Neural cell (in vitro differentiated cells): ENCODE measurements around the gene AP5Z1. TPM values are rescaled to one million over a fixed set of nuclear protein-coding genes. Genes with fewer than 3 reads are reported as not detected.

Experiments used
- H2AFZ ChIP-seq: fragments of 200-600, 300-800 bp; sonication (generic), shearing (Covaris generic); 2 replicates; pipeline ENCODE4 v1.6.0; 2014; ENCODE audit warnings: low read depth, mild to moderate bottlenecking, antibody characterized with exemption, low read length, moderate library complexity
- H3F3A ChIP-seq: fragments of 200-600 bp; shearing (Covaris generic); 2 replicates; pipeline ENCODE4 v1.6.1; 2016; ENCODE audit warnings: mild to moderate bottlenecking, moderate library complexity, mixed read lengths, antibody characterized with exemption, low read length; ENCODE audit not compliant: insufficient read depth, poor library complexity, severe bottlenecking
- H3K27ac ChIP-seq: fragments of 200-600, 300-800 bp; sonication (generic), shearing (Covaris generic); 2 replicates; pipeline ENCODE4 v1.5.1; 2014; ENCODE audit warnings: mild to moderate bottlenecking, low read length, moderate library complexity
- H3K27me3 ChIP-seq: fragments of 300-800, 200-600 bp; sonication (generic), shearing (Covaris generic); 2 replicates; pipeline ENCODE4 v1.6.0; 2014; ENCODE audit warnings: mild to moderate bottlenecking, low read depth, low read length, moderate library complexity; ENCODE audit not compliant: insufficient read depth
- H3K36me3 ChIP-seq: fragments of 300-800, 200-600 bp; sonication (generic), shearing (Covaris generic); 2 replicates; pipeline ENCODE4 v1.5.1; 2014; ENCODE audit warnings: mild to moderate bottlenecking, antibody characterized with exemption, low read length, moderate library complexity; ENCODE audit not compliant: insufficient read depth
- H3K4me2 ChIP-seq: fragments of 300-800, 200-600 bp; sonication (generic), shearing (Covaris generic); 2 replicates; pipeline ENCODE4 v1.6.0; 2014; ENCODE audit warnings: mild to moderate bottlenecking, low read length
- H3K4me3 ChIP-seq: fragments of 300-800, 200-600 bp; sonication (generic), shearing (Covaris generic); 2 replicates; pipeline ENCODE4 v1.5.1; 2014; ENCODE audit warnings: mild to moderate bottlenecking, low read length, moderate library complexity
- H3K79me2 ChIP-seq: fragments of 200-600 bp; shearing (Covaris generic); replicated peaks from 2 replicates; pipeline ENCODE4 v1.6.0; 2014; ENCODE audit warnings: mild to moderate bottlenecking, low read length, moderate library complexity; ENCODE audit not compliant: insufficient read depth
- H3K9ac ChIP-seq: fragments of 300-800, 200-600 bp; sonication (generic), shearing (Covaris generic); 2 replicates; pipeline ENCODE4 v1.6.1; 2016; ENCODE audit warnings: mild to moderate bottlenecking, low read length, mixed read lengths
- H3K9me2 ChIP-seq: fragments of 200-600 bp; shearing (Covaris generic); 2 replicates; pipeline ENCODE4 v1.6.1; 2016; ENCODE audit warnings: mild to moderate bottlenecking, low read length, mixed read lengths; ENCODE audit not compliant: insufficient read depth
- H3K9me3 ChIP-seq: fragments of 200-600, 300-800 bp; sonication (generic), shearing (Covaris generic); 2 replicates; pipeline ENCODE4 v1.6.1; 2016; ENCODE audit warnings: mild to moderate bottlenecking, mixed run types, low read length, moderate library complexity, mixed read lengths
- H4K20me1 ChIP-seq: fragments of 200-600 bp; shearing (Covaris generic); 2 replicates; pipeline ENCODE4 v1.6.1; 2016; ENCODE audit warnings: mild to moderate bottlenecking, mixed run types; ENCODE audit not compliant: insufficient read depth
- EP300 ChIP-seq: fragments of 450-650 bp; conservative IDR thresholded peaks from 2 replicates; pipeline ENCODE4 v1.6.1; 2014; ENCODE audit warnings: antibody characterized with exemption, mild to moderate bottlenecking, moderate library complexity; ENCODE audit not compliant: poor library complexity, severe bottlenecking
- EZH2 ChIP-seq: fragments of 200-600, 300-800 bp; shearing (Covaris generic), sonication (generic); IDR thresholded peaks from 2 replicates; pipeline ENCODE4 v1.6.1; 2014; ENCODE audit warnings: antibody characterized with exemption, low read length, borderline replicate concordance, mild to moderate bottlenecking; ENCODE audit not compliant: insufficient read depth, poor library complexity, severe bottlenecking
- MXI1 ChIP-seq: fragments of 450-650 bp; conservative IDR thresholded peaks from 2 replicates; pipeline ENCODE4 v1.6.1; 2014; ENCODE audit warnings: antibody characterized with exemption, mild to moderate bottlenecking; ENCODE audit not compliant: poor library complexity, severe bottlenecking
- POLR2AphosphoS5 ChIP-seq: IDR thresholded peaks from 2 replicates; pipeline ENCODE4 v1.6.1; 2012
- RAD21 ChIP-seq: fragments of 450-650 bp; conservative IDR thresholded peaks from 2 replicates; pipeline ENCODE4 v1.6.1; 2014; ENCODE audit warnings: antibody characterized with exemption, mild to moderate bottlenecking, moderate library complexity
- SMC3 ChIP-seq: fragments of 450-650 bp; conservative IDR thresholded peaks from 2 replicates; pipeline ENCODE4 v1.6.1; 2014; ENCODE audit warnings: antibody characterized with exemption, mild to moderate bottlenecking, moderate library complexity; ENCODE audit not compliant: poor library complexity
- TAF1 ChIP-seq: IDR thresholded peaks from 2 replicates; pipeline ENCODE4 v1.6.1; 2012; ENCODE audit warnings: low read depth
- polyA plus RNA-seq: library from polyadenylated mRNA; depleted of rRNA; stranded (reverse); fragments of >200 nt; gene quantifications from 2 replicates; pipeline ENCODE4 v1.2.3, GENCODE V29; 2014
- TF ChIP-seq, protein P1 (sequence below): IDR thresholded peaks from 2 replicates; pipeline ENCODE4 v1.6.1; 2012; ENCODE audit warnings: borderline replicate concordance
- TF ChIP-seq, protein P2 (sequence below): fragments of 450-650 bp; IDR thresholded peaks from 2 replicates; pipeline ENCODE4 v1.5.1; 2014; ENCODE audit warnings: antibody characterized with exemption, mild to moderate bottlenecking, moderate library complexity; ENCODE audit not compliant: poor library complexity, severe bottlenecking

AP5Z1 gene
- polyA plus RNA-seq, 1 donor from 2014 or later = 36.9 TPM

DNA sequence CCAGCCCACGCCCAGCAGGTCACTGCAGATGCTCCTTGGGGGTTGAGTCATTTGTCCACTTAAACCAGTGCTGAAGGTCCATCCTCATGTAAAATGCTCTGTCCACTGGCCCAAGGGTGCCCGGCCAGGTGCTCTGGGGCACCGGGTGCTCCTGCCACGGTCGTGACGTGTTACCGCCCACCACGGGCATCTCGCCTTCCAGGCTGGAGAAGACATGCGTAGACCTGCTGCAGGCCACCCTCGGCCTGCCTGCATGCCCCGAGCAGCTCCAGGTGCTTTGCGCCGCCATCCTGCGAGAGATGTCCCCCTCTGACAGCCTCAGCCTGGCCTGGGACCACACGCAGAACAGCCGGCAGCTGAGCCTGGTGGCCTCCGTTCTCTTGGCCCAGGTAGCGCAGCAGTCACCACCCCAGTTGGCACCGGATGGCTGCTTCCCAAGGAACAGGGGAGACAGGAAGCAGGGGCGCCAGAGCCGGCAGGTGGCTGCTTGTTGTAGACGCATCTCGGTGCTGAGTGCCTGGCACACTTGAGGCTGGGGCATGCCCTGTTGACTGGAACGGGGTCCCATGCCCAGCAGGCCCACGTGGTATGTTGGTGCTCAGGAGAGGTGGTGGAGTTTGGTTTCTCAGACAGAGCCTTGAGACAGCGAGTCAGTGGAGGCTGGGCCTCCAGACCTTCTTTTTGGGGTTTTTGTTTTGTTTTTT, 6.1 kb downstream of the AP5Z1 start:
- H3K4me3 ChIP-seq = no peak overlapping the region
- TF ChIP-seq, protein P1, sequence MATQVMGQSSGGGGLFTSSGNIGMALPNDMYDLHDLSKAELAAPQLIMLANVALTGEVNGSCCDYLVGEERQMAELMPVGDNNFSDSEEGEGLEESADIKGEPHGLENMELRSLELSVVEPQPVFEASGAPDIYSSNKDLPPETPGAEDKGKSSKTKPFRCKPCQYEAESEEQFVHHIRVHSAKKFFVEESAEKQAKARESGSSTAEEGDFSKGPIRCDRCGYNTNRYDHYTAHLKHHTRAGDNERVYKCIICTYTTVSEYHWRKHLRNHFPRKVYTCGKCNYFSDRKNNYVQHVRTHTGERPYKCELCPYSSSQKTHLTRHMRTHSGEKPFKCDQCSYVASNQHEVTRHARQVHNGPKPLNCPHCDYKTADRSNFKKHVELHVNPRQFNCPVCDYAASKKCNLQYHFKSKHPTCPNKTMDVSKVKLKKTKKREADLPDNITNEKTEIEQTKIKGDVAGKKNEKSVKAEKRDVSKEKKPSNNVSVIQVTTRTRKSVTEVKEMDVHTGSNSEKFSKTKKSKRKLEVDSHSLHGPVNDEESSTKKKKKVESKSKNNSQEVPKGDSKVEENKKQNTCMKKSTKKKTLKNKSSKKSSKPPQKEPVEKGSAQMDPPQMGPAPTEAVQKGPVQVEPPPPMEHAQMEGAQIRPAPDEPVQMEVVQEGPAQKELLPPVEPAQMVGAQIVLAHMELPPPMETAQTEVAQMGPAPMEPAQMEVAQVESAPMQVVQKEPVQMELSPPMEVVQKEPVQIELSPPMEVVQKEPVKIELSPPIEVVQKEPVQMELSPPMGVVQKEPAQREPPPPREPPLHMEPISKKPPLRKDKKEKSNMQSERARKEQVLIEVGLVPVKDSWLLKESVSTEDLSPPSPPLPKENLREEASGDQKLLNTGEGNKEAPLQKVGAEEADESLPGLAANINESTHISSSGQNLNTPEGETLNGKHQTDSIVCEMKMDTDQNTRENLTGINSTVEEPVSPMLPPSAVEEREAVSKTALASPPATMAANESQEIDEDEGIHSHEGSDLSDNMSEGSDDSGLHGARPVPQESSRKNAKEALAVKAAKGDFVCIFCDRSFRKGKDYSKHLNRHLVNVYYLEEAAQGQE = no peak
- TF ChIP-seq EP300 (no peak), SMC3 (no peak), TAF1 (no peak), EZH2 (no peak)
- TF ChIP-seq, protein P2, sequence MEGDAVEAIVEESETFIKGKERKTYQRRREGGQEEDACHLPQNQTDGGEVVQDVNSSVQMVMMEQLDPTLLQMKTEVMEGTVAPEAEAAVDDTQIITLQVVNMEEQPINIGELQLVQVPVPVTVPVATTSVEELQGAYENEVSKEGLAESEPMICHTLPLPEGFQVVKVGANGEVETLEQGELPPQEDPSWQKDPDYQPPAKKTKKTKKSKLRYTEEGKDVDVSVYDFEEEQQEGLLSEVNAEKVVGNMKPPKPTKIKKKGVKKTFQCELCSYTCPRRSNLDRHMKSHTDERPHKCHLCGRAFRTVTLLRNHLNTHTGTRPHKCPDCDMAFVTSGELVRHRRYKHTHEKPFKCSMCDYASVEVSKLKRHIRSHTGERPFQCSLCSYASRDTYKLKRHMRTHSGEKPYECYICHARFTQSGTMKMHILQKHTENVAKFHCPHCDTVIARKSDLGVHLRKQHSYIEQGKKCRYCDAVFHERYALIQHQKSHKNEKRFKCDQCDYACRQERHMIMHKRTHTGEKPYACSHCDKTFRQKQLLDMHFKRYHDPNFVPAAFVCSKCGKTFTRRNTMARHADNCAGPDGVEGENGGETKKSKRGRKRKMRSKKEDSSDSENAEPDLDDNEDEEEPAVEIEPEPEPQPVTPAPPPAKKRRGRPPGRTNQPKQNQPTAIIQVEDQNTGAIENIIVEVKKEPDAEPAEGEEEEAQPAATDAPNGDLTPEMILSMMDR = no peak
- H3K9me2 ChIP-seq = no peaks in the 10 kb centered on the region
- H3K27me3 ChIP-seq = no peaks in the 10 kb centered on the region
- no peaks in the 10 kb centered on the region for H3K36me3 ChIP-seq
- H3K27ac ChIP-seq = no peak overlapping the region
- H3K4me2 ChIP-seq = no peak overlapping the region
- peaks cover 14% of the 10 kb centered on the region for H3K79me2 ChIP-seq
- no peak overlapping the region for H2AFZ ChIP-seq
- H4K20me1 ChIP-seq = no peaks in the 10 kb centered on the region
- H3K9ac ChIP-seq = no peak overlapping the region
- H3F3A ChIP-seq = no peaks in the 10 kb centered on the region
- H3K9me3 ChIP-seq = no peaks in the 10 kb centered on the region

DNA sequence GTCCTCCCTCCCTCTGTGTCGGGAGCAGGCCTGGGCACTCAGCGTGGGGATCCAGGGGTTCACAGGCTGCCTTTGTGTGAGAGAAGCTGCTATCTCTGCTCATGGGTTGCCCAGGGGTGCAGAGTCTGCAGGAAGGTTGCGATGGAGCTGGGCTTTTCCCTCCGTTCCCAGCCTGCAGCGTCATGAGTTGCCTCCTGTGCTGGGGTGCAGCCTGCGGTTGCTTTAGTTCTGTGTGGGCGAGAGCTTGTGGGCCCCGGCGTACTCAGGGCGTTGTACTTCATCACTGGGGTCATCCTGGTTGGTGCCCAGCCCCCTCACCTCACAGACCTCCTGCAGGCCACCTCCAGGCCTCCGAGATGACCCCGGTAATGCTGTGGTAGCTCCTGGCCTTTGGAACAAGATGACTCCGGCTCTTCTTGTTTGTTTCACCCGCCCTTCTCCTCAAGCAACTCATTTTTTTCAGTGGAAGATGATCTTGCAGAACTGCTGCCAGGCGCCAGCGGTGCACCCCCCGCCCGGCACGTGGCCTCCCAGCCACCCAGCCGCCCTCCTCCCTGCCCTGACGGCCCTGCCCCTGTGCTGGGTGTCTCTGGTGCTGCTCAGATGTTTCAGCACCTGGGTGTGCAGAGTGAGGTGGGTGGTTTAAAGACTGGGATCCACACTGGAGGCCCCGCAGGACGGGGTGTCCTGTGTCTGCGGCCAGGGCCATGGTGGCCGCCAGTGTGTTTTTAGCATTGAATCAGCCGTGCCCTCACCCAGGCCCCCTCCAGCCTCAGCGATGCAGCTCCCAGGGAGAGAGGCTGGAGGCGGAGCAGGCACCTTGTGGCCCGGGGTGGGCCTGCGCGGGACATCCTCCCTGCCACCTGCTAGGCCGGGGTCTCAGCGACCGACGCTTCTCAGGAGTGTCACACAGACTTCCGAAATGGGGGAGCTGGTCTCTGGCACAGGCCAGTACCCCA, 7.2 kb downstream of the AP5Z1 start:
- H3K4me2 ChIP-seq = no peak overlapping the region
- no peak overlapping the region for H3K4me3 ChIP-seq
- no peak overlapping the region for H3K9ac ChIP-seq
- no peaks in the 10 kb centered on the region for H3K9me2 ChIP-seq
- H3K36me3 ChIP-seq = no peaks in the 10 kb centered on the region
- no peak overlapping the region for H3K27ac ChIP-seq
- no peak overlapping the region for H2AFZ ChIP-seq
- no peaks in the 10 kb centered on the region for H4K20me1 ChIP-seq
- no peaks in the 10 kb centered on the region for H3K9me3 ChIP-seq
- TF ChIP-seq, protein P2 = no peak
- TF ChIP-seq SMC3 = no peak
- TF ChIP-seq, protein P1 = no peak
- no peak for TF ChIP-seq EP300
- TF ChIP-seq POLR2AphosphoS5 = no peak
- TF ChIP-seq RAD21 = no peak
- TF ChIP-seq EZH2 = no peak
- no peak for TF ChIP-seq TAF1
- no peak for TF ChIP-seq MXI1
- peaks cover 5% of the 10 kb centered on the region for H3K79me2 ChIP-seq
- no peaks in the 10 kb centered on the region for H3F3A ChIP-seq
- H3K27me3 ChIP-seq = no peaks in the 10 kb centered on the region
